Measurements from ENCODE around the gene CTU2. TPM values are rescaled to one million over a fixed set of nuclear protein-coding genes. Genes with fewer than 3 reads are reported as not detected.

CTU2 gene
- total and polyA plus RNA-seq, 2 donors (not counting 1 experiment from before 2014, with no cell fraction given): 18.4 to 23.7 TPM

DNA sequence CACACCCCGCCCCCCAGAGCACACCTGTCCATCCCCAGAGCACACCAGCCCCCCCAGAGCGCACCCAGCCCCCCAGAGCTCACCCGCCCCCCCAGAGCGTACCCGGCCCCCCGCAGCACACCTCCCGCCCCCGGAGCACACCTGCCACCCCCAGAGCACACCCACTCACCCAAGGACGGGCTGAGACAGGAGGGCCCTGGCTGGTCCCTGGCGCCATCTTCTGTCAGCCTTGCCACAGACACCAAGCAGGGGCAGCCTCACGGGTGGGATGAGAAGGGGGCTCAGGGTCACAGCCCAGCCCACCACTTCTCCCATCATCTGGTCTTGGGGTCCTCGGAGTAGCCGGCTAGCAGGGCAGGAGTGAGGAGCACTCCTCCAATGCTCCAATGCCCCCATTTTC lies 46.9 kb downstream of the CTU2 start:
- CTCF ChIA-PET: interaction anchor here (1.0 to 6.3 kb wide), 3 partner anchors 10 to 27 kb away, joined by 3 to 34 read pairs (median 5); no protein-coding TSS in a partner anchor
- POLR2A ChIA-PET: no interaction called here
- peaks cover 63% of the 10 kb centered on the region for H3K79me2 ChIP-seq (ENCODE audit: control insufficient read depth, insufficient read depth, low read length)

GRCh38 chr16:88753602-88754001 lies 47.3 kb downstream of the CTU2 start:
- H3K4me1 ChIP-seq (ENCODE audit: control insufficient read depth in 2 of 2, insufficient read depth in 2 of 2, low read length in 2 of 2): peaks cover 0 to 16% of the 10 kb centered on the region in 2 donors
- ATAC-seq (ENCODE audit: low read depth) (no peak), DNase-seq (no peak)
- WGBS (ENCODE audit: insufficient coverage): 93% methylated on average over 11 of the region's 11 CpGs
- peaks cover 66% of the 10 kb centered on the region for H4K20me1 ChIP-seq (ENCODE audit: control insufficient read depth, insufficient read depth, low read length, poor library complexity, severe bottlenecking)
- no peak overlapping the region for H3K9ac ChIP-seq (ENCODE audit: low read length)
- H3K4me2 ChIP-seq (replicated peaks; ENCODE audit: low read depth, low read length, poor library complexity, severe bottlenecking): no peak overlapping the region
- H3K4me3 Mint-ChIP-seq: no peak overlapping the region
- intact Hi-C loops (cut with micrococcal nuclease): no loop called here
- ChIA-PET CTCF (interaction anchor here (0.9 to 6.3 kb wide), 5 partner anchors 10 to 31 kb away, joined by 3 to 34 read pairs (median 5); no protein-coding TSS in a partner anchor), POLR2A (interaction anchor here (1.8 kb wide), 1 partner anchor 9 kb away, joined by 4 read pairs; no protein-coding TSS in a partner anchor)
- no peak for TF ChIP-seq EZH2 (IDR thresholded peaks at IDR 0.05; ENCODE audit: borderline replicate concordance, insufficient read depth, low read depth, low read length, poor library complexity, severe bottlenecking)
- TF ChIP-seq, protein P1, sequence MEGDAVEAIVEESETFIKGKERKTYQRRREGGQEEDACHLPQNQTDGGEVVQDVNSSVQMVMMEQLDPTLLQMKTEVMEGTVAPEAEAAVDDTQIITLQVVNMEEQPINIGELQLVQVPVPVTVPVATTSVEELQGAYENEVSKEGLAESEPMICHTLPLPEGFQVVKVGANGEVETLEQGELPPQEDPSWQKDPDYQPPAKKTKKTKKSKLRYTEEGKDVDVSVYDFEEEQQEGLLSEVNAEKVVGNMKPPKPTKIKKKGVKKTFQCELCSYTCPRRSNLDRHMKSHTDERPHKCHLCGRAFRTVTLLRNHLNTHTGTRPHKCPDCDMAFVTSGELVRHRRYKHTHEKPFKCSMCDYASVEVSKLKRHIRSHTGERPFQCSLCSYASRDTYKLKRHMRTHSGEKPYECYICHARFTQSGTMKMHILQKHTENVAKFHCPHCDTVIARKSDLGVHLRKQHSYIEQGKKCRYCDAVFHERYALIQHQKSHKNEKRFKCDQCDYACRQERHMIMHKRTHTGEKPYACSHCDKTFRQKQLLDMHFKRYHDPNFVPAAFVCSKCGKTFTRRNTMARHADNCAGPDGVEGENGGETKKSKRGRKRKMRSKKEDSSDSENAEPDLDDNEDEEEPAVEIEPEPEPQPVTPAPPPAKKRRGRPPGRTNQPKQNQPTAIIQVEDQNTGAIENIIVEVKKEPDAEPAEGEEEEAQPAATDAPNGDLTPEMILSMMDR (IDR thresholded peaks at IDR 0.05): no peak
- no peak overlapping the region for H3K27ac ChIP-seq (ENCODE audit: low read length in 2 of 2)
- H3K9me3 Mint-ChIP-seq (ENCODE audit: insufficient read depth): no peaks in the 10 kb centered on the region
- no peaks in the 10 kb centered on the region for H3K27me3 ChIP-seq (replicated peaks in 1 of 4; ENCODE audit: control extremely low read depth in 1 of 4, control insufficient read depth in 3 of 4, insufficient read depth in 4 of 4, low read length in 3 of 4)
- no peaks in the 10 kb centered on the region for H3K27me3 Mint-ChIP-seq
- peaks cover 0 to 2% of the 10 kb centered on the region in 2 experiments for H3K36me3 ChIP-seq (replicated peaks in 1 of 2; ENCODE audit: control extremely low read depth in 1 of 2, control insufficient read depth in 1 of 2, extremely low read depth in 1 of 2, insufficient read depth in 2 of 2, low read length in 1 of 2)
- peaks cover 0 to 10% (median 0%) of the 10 kb centered on the region in 3 donors for H3K9me3 ChIP-seq (ENCODE audit: control extremely low read depth in 1 of 3, control insufficient read depth in 2 of 3, insufficient read depth in 1 of 3, low read length in 2 of 3)
- H3K4me3 ChIP-seq (ENCODE audit: control extremely low read depth in 1 of 5, extremely low read depth in 1 of 5, insufficient read depth in 1 of 5, low read depth in 2 of 5, low read length in 4 of 5): no peak overlapping the region
- no peak overlapping the region for H2AFZ ChIP-seq (ENCODE audit: insufficient read depth, low read depth, low read length, poor library complexity, severe bottlenecking)
- peaks cover 65% of the 10 kb centered on the region for H3K79me2 ChIP-seq (ENCODE audit: control insufficient read depth, insufficient read depth, low read length)
- H3K27ac Mint-ChIP-seq: peak overlapping the region; percentile 68
- peaks cover 18% of the 10 kb centered on the region for H3K4me1 Mint-ChIP-seq

More for the DNA sequence above, 46.9 kb downstream of the CTU2 start:
- Histone ChIP-seq H3K9ac (ENCODE audit: low read length) (no peak overlapping the region), H3K27ac (ENCODE audit: low read length in 2 of 2) (no peak overlapping the region), H3K9me3 (ENCODE audit: control extremely low read depth in 1 of 3, control insufficient read depth in 2 of 3, insufficient read depth in 1 of 3, low read length in 2 of 3) (peaks cover 0 to 6% (median 0%) of the 10 kb centered on the region in 3 donors), H4K20me1 (ENCODE audit: control insufficient read depth, insufficient read depth, low read length, poor library complexity, severe bottlenecking) (peaks cover 61% of the 10 kb centered on the region), H3K36me3 (replicated peaks in 1 of 2; ENCODE audit: control extremely low read depth in 1 of 2, control insufficient read depth in 1 of 2, extremely low read depth in 1 of 2, insufficient read depth in 2 of 2, low read length in 1 of 2) (peaks cover 0 to 2% of the 10 kb centered on the region in 2 experiments), H3K4me1 (ENCODE audit: control insufficient read depth in 2 of 2, insufficient read depth in 2 of 2, low read length in 2 of 2) (peaks cover 1 to 18% of the 10 kb centered on the region in 2 donors), H3K27me3 (replicated peaks in 1 of 4; ENCODE audit: control extremely low read depth in 1 of 4, control insufficient read depth in 3 of 4, insufficient read depth in 4 of 4, low read length in 3 of 4) (no peaks in the 10 kb centered on the region), H3K4me2 (replicated peaks; ENCODE audit: low read depth, low read length, poor library complexity, severe bottlenecking) (no peak overlapping the region), H3K4me3 (ENCODE audit: control extremely low read depth in 1 of 5, extremely low read depth in 1 of 5, insufficient read depth in 1 of 5, low read depth in 2 of 5, low read length in 4 of 5) (no peak overlapping the region), H2AFZ (ENCODE audit: insufficient read depth, low read depth, low read length, poor library complexity, severe bottlenecking) (no peak overlapping the region)
- 80% methylated on average over 1 of the region's 13 CpGs for WGBS (ENCODE audit: insufficient coverage)
- Mint-ChIP-seq H3K27me3 (no peaks in the 10 kb centered on the region), H3K27ac (no peak overlapping the region), H3K9me3 (ENCODE audit: insufficient read depth) (no peaks in the 10 kb centered on the region), H3K4me3 (no peak overlapping the region), H3K4me1 (peaks cover 16% of the 10 kb centered on the region)
- DNase-seq (no peak), ATAC-seq (ENCODE audit: low read depth) (no peak)
- TF ChIP-seq, protein P1 (IDR thresholded peaks at IDR 0.05): no peak
- no peak for TF ChIP-seq EZH2 (IDR thresholded peaks at IDR 0.05; ENCODE audit: borderline replicate concordance, insufficient read depth, low read depth, low read length, poor library complexity, severe bottlenecking)
- intact Hi-C loops (cut with micrococcal nuclease): no loop called here
